GM21390 (cell line): ENCODE measurements around the gene TRAF3.

Source experiments
- ATAC-seq: cut with Tn5 transposase; IDR thresholded peaks from one replicate; pipeline ENCODE4 v1.9.1; 2021; ENCODE audit not compliant: unreplicated experiment

The TRAF3 gene

GRCh38 chr14:102905116-102906108 lies 128.2 kb downstream of the TRAF3 start:
- no peak for ATAC-seq

DNA sequence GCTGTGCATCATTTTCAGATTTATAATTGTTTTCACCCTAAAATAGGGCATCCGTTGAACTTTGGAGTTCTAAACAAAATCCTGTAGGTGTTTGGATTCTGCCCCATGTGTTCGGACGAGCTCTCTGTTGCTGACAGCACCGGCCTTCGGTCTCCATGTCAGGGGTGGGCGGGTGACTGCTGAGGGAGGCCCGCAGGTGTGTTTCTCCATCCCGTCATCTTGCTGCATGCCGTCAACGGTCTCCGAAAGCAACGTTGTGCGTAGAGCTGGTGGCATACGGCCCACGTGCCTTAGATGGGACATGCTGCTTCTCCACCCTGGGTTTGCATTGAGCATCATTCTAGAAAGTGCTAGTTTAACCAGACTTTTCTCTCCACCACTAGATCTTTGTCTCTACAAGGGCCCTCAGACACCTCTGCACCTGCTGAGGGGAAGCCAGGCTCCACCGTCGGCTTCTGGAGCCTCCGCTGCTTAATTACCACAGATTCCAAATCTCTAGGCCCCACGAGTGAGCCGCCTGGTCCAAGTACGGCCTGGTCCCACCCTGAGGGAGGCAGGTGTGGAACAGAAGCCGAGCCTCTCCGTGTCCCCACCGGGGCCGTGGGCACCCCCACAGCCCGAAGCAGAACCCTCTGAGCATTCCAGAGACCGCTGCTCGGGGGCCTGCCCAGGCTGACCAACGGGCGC lies 129.5 kb downstream of the TRAF3 start:
- ATAC-seq: no peak

GRCh38 chr14:102907303-102907844 lies 130.1 kb downstream of the TRAF3 start:
- no peak for ATAC-seq

- no peak for ATAC-seq
Observed at GRCh38 chr14:102907980-102908730, 130.9 kb downstream of the TRAF3 start.

DNA sequence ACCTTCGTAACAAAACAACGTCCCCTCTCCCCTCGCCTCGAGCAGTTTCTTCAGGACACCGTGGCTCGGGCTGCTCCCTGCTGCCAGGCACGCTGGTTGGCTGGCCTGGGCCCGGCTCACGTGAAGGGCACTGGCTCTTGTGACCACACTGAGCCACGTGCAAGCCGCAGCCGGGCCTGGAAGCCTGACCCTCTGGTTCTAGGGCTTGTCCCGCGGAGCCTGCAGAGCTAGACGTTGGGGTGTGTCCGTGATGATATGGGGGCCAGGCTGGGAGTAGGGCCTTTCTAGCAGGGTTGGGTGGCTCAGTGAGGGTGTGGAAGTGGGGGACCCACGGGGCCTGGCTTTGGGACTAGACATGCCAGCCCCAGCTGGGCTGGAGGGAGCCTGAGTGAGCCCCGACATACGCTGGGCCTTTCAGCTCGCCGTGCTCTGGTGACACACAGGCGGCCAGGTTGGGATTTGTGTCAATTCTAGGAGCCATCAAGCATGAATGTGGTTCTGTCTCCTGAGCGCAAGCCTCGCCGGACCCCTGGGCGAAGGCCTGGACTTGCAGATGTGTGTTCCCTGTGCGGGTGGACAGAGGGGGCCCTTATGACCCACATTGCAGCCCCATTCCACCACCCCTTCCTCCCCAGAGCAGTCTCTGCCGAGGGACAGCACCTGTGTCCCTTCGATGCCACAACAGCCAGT lies 131.7 kb downstream of the TRAF3 start:
- ATAC-seq: no peak

DNA sequence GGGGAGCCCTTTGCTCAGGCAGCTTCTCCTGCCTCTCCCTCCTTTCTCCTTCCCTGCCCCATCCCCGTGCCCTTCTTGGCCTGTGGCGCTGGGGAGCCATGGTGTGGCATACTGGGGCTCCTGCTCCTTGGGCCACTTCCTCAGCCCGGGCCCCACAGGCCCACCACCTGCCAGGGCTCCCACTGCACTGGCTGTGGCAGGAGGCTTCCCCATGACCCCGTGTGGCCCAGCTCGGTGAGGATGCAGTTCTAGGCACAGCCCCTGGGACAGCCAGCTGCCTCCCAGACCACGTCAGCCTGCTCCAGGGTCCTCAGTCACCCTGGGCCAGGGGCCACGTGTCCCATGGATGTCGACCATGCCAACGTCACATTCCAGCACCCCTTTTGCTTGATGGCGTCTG lies 132.2 kb downstream of the TRAF3 start:
- ATAC-seq: no peak

- no peak for ATAC-seq
Observed at GRCh38 chr14:102909911-102910310, 132.7 kb downstream of the TRAF3 start.

GRCh38 chr14:102910442-102910841 lies 133.2 kb downstream of the TRAF3 start:
- ATAC-seq: no peak

GRCh38 chr14:102911541-102911951 lies 134.3 kb downstream of the TRAF3 start:
- ATAC-seq: no peak

GRCh38 chr14:102911991-102912761 lies 134.9 kb downstream of the TRAF3 start:
- no peak for ATAC-seq

GRCh38 chr14:102913341-102914211 lies 136.3 kb downstream of the TRAF3 start:
- no peak for ATAC-seq

DNA sequence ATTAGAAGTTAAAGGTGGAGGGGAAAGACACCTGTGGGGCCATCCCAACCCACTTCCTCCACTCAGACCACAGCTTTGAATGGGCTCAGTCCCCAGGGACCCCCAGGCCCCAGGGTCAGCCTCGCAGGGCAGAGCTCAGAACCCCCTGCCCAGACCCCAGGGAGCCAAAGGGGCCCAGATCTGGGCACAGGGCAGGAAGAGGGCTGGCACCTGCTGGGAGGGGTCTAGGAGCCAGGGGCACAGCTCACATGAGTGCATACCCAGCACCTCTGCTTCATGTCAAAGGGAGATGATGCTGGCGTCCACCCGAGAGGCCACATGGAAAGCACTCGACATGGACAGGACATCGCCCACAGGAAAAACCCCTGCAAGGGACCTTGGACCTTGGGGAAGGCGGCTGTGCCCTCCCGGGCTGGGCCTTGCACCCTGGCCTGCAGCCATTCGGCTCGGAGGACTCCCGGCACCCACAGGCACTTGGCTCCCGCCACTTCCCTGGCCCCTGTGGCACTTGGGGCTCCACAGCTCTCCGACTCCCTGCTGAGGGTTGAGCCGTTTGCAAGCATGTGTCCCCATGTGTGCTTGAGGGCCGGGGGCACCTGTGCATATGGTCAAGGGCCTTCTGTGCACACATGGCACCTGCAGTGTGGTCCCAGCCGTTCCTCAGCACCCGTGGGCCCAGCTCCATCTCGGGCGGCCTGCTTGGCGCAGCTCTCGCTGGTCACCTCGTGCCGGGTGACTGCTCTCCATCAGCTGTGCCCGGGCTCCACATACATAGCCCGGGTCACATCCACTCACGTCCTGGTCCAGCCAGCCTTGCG lies 137.4 kb downstream of the TRAF3 start:
- no peak for ATAC-seq

DNA sequence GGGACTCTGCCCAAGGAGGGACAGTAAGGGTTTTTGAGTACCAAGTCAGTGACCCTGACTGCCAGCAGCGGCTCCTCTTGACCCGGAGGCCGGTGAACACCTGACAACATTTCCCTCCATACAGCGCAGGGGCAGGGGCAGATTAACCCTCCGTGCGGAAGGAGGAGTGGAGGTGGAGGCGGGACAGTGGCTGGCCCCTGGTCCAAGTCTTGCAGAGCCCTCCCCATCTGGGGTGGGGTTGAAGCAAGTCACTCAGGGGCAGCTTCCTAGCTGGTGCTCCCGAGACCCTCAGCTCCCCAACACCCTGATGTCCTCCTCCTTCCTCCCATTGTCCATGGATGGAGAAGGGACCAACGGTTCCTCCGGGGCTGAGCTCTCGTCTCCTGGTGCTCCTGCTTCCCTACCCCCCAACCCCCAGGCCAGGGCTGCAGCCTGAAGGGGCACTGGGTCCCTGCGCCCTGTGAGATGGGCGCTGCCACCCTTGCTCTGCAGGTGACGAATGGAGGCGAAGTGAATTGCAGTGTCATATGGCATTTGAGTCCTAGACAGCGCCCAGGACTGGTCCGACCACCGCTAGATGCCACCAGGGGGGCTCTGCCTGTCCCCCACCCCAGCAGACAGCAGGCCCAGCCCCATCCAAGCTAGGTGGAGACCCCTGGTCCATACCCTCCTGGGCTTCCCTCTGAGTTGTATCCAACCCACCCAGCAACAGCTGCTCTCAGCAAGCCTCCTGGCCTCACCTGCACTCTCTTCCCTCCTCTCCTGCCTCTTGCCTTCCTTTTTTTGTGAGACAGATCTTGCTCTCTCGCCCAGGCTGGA lies 138.3 kb downstream of the TRAF3 start:
- ATAC-seq: no peak

DNA sequence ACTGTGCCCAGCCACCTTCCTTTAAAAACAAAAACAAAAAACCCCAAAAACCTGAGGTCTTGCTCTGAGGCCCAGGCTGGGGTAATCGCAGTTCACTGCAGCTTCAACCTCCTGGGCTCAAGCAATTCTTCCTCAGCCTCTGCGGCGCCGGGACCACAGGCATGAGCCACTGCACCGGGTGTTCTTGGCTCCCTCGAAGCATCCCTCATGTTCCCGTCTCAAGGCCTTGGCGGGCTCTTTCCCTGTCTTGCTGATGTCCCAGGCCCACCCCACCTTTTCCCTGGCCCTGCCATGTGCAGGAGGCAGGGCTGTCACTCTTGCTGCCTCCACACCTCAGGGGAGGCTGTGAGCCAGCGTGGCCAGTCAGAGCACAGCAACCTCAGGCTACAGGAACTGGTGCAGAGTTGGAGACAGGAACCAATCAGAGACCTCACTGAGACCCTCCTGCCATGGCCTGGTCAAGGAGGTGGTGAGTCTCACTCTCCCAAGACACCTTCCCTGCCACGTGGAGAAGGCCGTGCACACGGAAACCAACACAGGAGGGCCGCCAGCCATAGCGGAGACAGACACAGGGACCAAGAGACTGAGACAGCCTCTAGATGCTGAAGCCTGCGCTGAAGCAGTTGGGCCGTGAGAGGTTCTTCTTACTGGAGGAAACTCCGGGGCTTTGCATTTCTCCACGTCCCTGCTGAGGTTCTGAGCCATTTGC lies 139.3 kb downstream of the TRAF3 start:
- no peak for ATAC-seq

- ATAC-seq: no peak
Observed at GRCh38 chr14:102917056-102917385, 139.8 kb downstream of the TRAF3 start.

GRCh38 chr14:102917469-102918211 lies 140.4 kb downstream of the TRAF3 start:
- ATAC-seq: no peak
